Erythroblast (primary cell): Measurements from ENCODE around the gene POLD2.

Experiments
- DNase-seq, 2 experiments: peaks; one replicate each; lab custom pipeline; 2025; lab: John Stamatoyannopoulos, UW
- GATA1 ChIP-seq: IDR thresholded peaks from 2 replicates; pipeline ENCODE4 v1.6.1; 2011; ENCODE audit warnings: low read depth, mild to moderate bottlenecking, control low read depth, low read length, moderate library complexity
- POLR2A ChIP-seq: IDR thresholded peaks from 2 replicates; pipeline ENCODE4 v1.6.1; 2011; ENCODE audit warnings: mild to moderate bottlenecking, low read length

POLD2 gene

GRCh38 chr7:44064791-44065430, 58.4 kb downstream of the POLD2 start:
- no peak for DNase-seq
- peak; percentile 7 for TF ChIP-seq POLR2A
- no peak for TF ChIP-seq GATA1
